Measurements from ENCODE around the gene TRIP10. TPM values are rescaled to one million over a fixed set of nuclear protein-coding genes. Genes with fewer than 3 reads are reported as not detected.

TRIP10 gene
- total and polyA plus RNA-seq, 2 donors (not counting 1 experiment from before 2014, with no cell fraction given): 32.3 to 35.3 TPM

DNA sequence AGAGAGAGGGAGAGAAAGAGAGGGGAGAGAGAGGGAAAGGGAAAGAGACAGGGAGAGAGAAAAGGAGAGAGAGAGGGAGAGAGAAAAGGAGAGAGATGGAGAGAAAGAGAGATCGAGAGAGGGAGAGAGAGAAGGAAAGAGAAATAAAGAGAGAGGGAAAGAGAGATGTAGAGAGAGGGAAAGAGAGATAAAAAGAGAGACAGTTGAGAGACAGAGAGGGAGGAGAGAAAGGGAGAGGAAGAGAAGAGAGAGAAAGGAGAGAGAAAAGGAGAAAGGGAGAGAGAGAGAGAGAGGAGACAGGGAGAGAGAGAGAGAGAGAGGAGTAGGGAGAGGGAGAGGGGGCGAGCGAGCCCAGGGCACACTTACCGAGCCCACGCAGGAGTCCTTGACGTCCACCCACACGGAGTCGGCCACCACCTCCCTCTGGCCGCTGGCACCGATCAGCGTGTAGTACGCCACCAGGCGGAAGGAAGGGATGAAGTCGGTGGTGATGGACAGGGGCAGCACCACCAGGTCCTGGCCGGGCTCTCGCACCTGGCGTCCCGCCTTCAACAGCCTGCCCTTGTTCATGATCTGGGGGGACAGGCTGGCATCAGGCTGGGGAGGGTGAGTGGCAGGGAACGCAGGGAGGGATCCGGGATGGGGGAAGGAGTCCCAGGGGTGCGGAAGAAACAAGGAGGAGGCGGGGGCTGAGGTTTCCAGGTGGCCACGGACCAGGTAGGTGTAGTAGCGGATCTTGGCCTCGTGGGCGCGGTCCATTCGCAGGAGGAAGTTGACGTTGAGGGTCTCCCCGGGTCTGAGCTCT is 29.0 kb upstream of the TRIP10 start:
- Histone ChIP-seq H4K20me1 (ENCODE audit: control insufficient read depth, extremely low read depth, insufficient read depth, low read length) (no peaks in the 10 kb centered on the region), H3K4me3 (replicated peaks in 1 of 4; ENCODE audit: control extremely low read depth in 1 of 4, insufficient read depth in 1 of 4, low read depth in 3 of 4, low read length in 4 of 4) (no peak overlapping the region), H3K9ac (ENCODE audit: insufficient read depth, low read length) (no peak overlapping the region), H3K4me1 (ENCODE audit: control insufficient read depth, extremely low read depth, insufficient read depth, low read length) (no peaks in the 10 kb centered on the region), H2AFZ (ENCODE audit: low read length) (no peak overlapping the region), H3K27me3 (ENCODE audit: control insufficient read depth, insufficient read depth, low read length) (no peaks in the 10 kb centered on the region), H3K4me2 (ENCODE audit: extremely low read depth, insufficient read depth, low read length) (no peak overlapping the region), H3K27ac (ENCODE audit: insufficient read depth, low read length) (no peak overlapping the region), H3K9me3 (ENCODE audit: control insufficient read depth, insufficient read depth, low read depth, low read length) (no peaks in the 10 kb centered on the region), H3K79me2 (ENCODE audit: control insufficient read depth, insufficient read depth, low read length) (no peaks in the 10 kb centered on the region), H3K36me3 (ENCODE audit: control insufficient read depth, insufficient read depth, low read length) (no peaks in the 10 kb centered on the region)
- no peak for DNase-seq (ENCODE audit: low read depth in 2 of 2)
- TF ChIP-seq EZH2 (IDR thresholded peaks at IDR 0.05; ENCODE audit: low read length, missing control alignments): no peak
- TF ChIP-seq, protein P1, sequence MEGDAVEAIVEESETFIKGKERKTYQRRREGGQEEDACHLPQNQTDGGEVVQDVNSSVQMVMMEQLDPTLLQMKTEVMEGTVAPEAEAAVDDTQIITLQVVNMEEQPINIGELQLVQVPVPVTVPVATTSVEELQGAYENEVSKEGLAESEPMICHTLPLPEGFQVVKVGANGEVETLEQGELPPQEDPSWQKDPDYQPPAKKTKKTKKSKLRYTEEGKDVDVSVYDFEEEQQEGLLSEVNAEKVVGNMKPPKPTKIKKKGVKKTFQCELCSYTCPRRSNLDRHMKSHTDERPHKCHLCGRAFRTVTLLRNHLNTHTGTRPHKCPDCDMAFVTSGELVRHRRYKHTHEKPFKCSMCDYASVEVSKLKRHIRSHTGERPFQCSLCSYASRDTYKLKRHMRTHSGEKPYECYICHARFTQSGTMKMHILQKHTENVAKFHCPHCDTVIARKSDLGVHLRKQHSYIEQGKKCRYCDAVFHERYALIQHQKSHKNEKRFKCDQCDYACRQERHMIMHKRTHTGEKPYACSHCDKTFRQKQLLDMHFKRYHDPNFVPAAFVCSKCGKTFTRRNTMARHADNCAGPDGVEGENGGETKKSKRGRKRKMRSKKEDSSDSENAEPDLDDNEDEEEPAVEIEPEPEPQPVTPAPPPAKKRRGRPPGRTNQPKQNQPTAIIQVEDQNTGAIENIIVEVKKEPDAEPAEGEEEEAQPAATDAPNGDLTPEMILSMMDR (conservative IDR thresholded peaks at IDR 0.05 in 1 of 2, IDR thresholded peaks at IDR 0.05 in 1 of 2; ENCODE audit: low read depth in 1 of 2, low read length in 2 of 2): no peak

DNA sequence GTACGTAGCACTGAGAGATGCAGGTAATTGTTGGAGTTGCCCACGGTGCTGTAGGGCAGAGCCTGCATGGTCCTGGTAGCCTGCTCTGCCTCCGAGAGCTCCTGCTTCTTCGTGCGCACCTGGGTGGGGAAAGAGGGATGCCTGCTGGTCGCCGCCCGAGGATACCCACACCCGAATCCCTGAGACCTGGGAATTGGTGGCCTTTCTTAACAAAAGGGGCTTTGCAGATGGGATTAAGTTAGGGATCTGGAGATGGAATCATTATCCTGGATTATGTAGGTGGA is 28.5 kb upstream of the TRIP10 start:
- H3K4me2 ChIP-seq (ENCODE audit: extremely low read depth, insufficient read depth, low read length): no peak overlapping the region
- H3K4me1 ChIP-seq (ENCODE audit: control insufficient read depth, extremely low read depth, insufficient read depth, low read length): no peaks in the 10 kb centered on the region
- no peaks in the 10 kb centered on the region for H4K20me1 ChIP-seq (ENCODE audit: control insufficient read depth, extremely low read depth, insufficient read depth, low read length)

DNA sequence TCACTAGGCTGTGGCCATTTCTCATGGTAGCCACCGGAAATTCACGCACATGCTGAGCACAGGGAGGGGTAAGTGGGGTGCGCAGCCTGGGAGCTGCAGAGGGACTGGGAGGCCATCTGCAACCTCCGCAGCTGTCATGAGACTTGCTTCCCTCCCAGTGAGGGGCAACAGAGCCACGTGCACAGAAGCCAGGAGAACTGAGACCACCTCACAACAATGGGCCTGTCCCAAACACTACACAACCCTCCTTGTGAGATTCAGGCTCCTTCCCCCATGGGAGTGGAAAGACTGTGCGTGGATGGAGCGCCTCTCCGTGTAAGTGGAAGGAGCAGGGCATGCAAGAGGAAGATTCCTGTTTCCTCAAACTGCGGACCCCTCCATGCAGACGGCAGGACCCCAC is 27.9 kb upstream of the TRIP10 start:
- DNase-seq (ENCODE audit: low read depth in 2 of 2): no peak
- Histone ChIP-seq H3K4me2 (ENCODE audit: extremely low read depth, insufficient read depth, low read length) (no peak overlapping the region), H3K36me3 (ENCODE audit: control insufficient read depth, insufficient read depth, low read length) (no peaks in the 10 kb centered on the region), H3K27ac (ENCODE audit: insufficient read depth, low read length) (no peak overlapping the region), H3K79me2 (ENCODE audit: control insufficient read depth, insufficient read depth, low read length) (no peaks in the 10 kb centered on the region), H3K4me3 (replicated peaks in 1 of 4; ENCODE audit: control extremely low read depth in 1 of 4, insufficient read depth in 1 of 4, low read depth in 3 of 4, low read length in 4 of 4) (no peak overlapping the region), H2AFZ (ENCODE audit: low read length) (no peak overlapping the region), H4K20me1 (ENCODE audit: control insufficient read depth, extremely low read depth, insufficient read depth, low read length) (no peaks in the 10 kb centered on the region), H3K27me3 (ENCODE audit: control insufficient read depth, insufficient read depth, low read length) (no peaks in the 10 kb centered on the region), H3K4me1 (ENCODE audit: control insufficient read depth, extremely low read depth, insufficient read depth, low read length) (no peaks in the 10 kb centered on the region), H3K9ac (ENCODE audit: insufficient read depth, low read length) (no peak overlapping the region), H3K9me3 (ENCODE audit: control insufficient read depth, insufficient read depth, low read depth, low read length) (no peaks in the 10 kb centered on the region)
- TF ChIP-seq EZH2 (IDR thresholded peaks at IDR 0.05; ENCODE audit: low read length, missing control alignments): no peak
- TF ChIP-seq, protein P1 (conservative IDR thresholded peaks at IDR 0.05 in 1 of 2, IDR thresholded peaks at IDR 0.05 in 1 of 2; ENCODE audit: low read depth in 1 of 2, low read length in 2 of 2): no peak

More for the DNA sequence above, 28.5 kb upstream of the TRIP10 start:
- DNase-seq (ENCODE audit: low read depth in 2 of 2): no peak
- no peak overlapping the region for H2AFZ ChIP-seq (ENCODE audit: low read length)
- H3K9ac ChIP-seq (ENCODE audit: insufficient read depth, low read length): no peak overlapping the region
- H3K79me2 ChIP-seq (ENCODE audit: control insufficient read depth, insufficient read depth, low read length): no peaks in the 10 kb centered on the region
- H3K36me3 ChIP-seq (ENCODE audit: control insufficient read depth, insufficient read depth, low read length): no peaks in the 10 kb centered on the region
- H3K9me3 ChIP-seq (ENCODE audit: control insufficient read depth, insufficient read depth, low read depth, low read length): no peaks in the 10 kb centered on the region
- H3K4me3 ChIP-seq (replicated peaks in 1 of 4; ENCODE audit: control extremely low read depth in 1 of 4, insufficient read depth in 1 of 4, low read depth in 3 of 4, low read length in 4 of 4): no peak overlapping the region
- H3K27me3 ChIP-seq (ENCODE audit: control insufficient read depth, insufficient read depth, low read length): no peaks in the 10 kb centered on the region
- no peak overlapping the region for H3K27ac ChIP-seq (ENCODE audit: insufficient read depth, low read length)
- TF ChIP-seq, protein P1 (conservative IDR thresholded peaks at IDR 0.05 in 1 of 2, IDR thresholded peaks at IDR 0.05 in 1 of 2; ENCODE audit: low read depth in 1 of 2, low read length in 2 of 2): no peak
- TF ChIP-seq EZH2 (IDR thresholded peaks at IDR 0.05; ENCODE audit: low read length, missing control alignments): no peak

Measured in fibroblast of lung (primary cell).